ENCODE results near the gene CDH23.

The CDH23 gene

GRCh38 chr10:71466330-71466729 lies 69.6 kb downstream of the CDH23 start (continued):
- TF ChIP-seq CSRNP3 (CRISPR knock-in tag; IDR thresholded peaks at IDR 0.05) (no peak), TOX (CRISPR knock-in tag; IDR thresholded peaks at IDR 0.05; ENCODE audit: borderline replicate concordance) (no peak), CSDC2 (CRISPR knock-in tag; IDR thresholded peaks at IDR 0.05) (no peak), ZNF70 (CRISPR knock-in tag; IDR thresholded peaks at IDR 0.05) (no peak), ZC3H10 (CRISPR knock-in tag; IDR thresholded peaks at IDR 0.05) (no peak), OSR1 (CRISPR knock-in tag; IDR thresholded peaks at IDR 0.05) (no peak), ZFP30 (CRISPR knock-in tag; IDR thresholded peaks at IDR 0.05) (no peak), ZNF8 (CRISPR knock-in tag; IDR thresholded peaks at IDR 0.05) (no peak), ZNF565 (CRISPR knock-in tag; conservative IDR thresholded peaks at IDR 0.05; ENCODE audit: low read depth) (no peak), CREB5 (CRISPR knock-in tag; IDR thresholded peaks at IDR 0.05; ENCODE audit: low read depth) (no peak), ESRRG (CRISPR knock-in tag; IDR thresholded peaks at IDR 0.05) (no peak), ZFP3 (CRISPR knock-in tag; IDR thresholded peaks at IDR 0.05) (no peak)

- no peak for TF ChIP-seq ISL1 (CRISPR knock-in tag; IDR thresholded peaks at IDR 0.05)
- TF ChIP-seq ZNF565 (CRISPR knock-in tag; conservative IDR thresholded peaks at IDR 0.05; ENCODE audit: low read depth) = no peak
- TF ChIP-seq CSDC2 (CRISPR knock-in tag; IDR thresholded peaks at IDR 0.05) = no peak
- TF ChIP-seq ZFP3 (CRISPR knock-in tag; IDR thresholded peaks at IDR 0.05) = no peak
- no peak for TF ChIP-seq POU6F1 (CRISPR knock-in tag; IDR thresholded peaks at IDR 0.05; ENCODE audit: borderline replicate concordance, low read depth)
- TF ChIP-seq CSRNP3 (CRISPR knock-in tag; IDR thresholded peaks at IDR 0.05) = no peak
- TF ChIP-seq SNAI2 (CRISPR knock-in tag; IDR thresholded peaks at IDR 0.05) = no peak
- no peak for TF ChIP-seq ZNF70 (CRISPR knock-in tag; IDR thresholded peaks at IDR 0.05)
- ATAC-seq = no peak
These were observed 70.4 kb downstream of the CDH23 start for GRCh38 chr10:71467161-71467560.

- TF ChIP-seq ZNF70 (CRISPR knock-in tag; IDR thresholded peaks at IDR 0.05) = no peak
- TF ChIP-seq CREB5 (CRISPR knock-in tag; IDR thresholded peaks at IDR 0.05; ENCODE audit: low read depth) = no peak
- no peak for TF ChIP-seq ZNF565 (CRISPR knock-in tag; conservative IDR thresholded peaks at IDR 0.05; ENCODE audit: low read depth)
- no peak for ATAC-seq
These were observed 71.0 kb downstream of the CDH23 start for GRCh38 chr10:71467569-71468362.

- no peak for ATAC-seq
- TF ChIP-seq TOX (CRISPR knock-in tag; IDR thresholded peaks at IDR 0.05; ENCODE audit: borderline replicate concordance) (no peak), PPARA (CRISPR knock-in tag; IDR thresholded peaks at IDR 0.05; ENCODE audit: borderline replicate concordance) (no peak), ZC3H10 (CRISPR knock-in tag; IDR thresholded peaks at IDR 0.05) (no peak), POU6F1 (CRISPR knock-in tag; IDR thresholded peaks at IDR 0.05; ENCODE audit: borderline replicate concordance, low read depth) (no peak), OSR1 (CRISPR knock-in tag; IDR thresholded peaks at IDR 0.05) (no peak), SNAI2 (CRISPR knock-in tag; IDR thresholded peaks at IDR 0.05) (no peak), CREB5 (CRISPR knock-in tag; IDR thresholded peaks at IDR 0.05; ENCODE audit: low read depth) (no peak), ZFP3 (CRISPR knock-in tag; IDR thresholded peaks at IDR 0.05) (no peak), RARB (CRISPR knock-in tag; IDR thresholded peaks at IDR 0.05) (no peak), ARNTL (CRISPR knock-in tag; IDR thresholded peaks at IDR 0.05; ENCODE audit: borderline replicate concordance, low read depth) (no peak), ZNF70 (CRISPR knock-in tag; IDR thresholded peaks at IDR 0.05) (no peak)
These were observed 71.8 kb downstream of the CDH23 start for GRCh38 chr10:71468363-71469094.
